ENCODE results near the gene ZBTB46. TPM values are rescaled to one million over a fixed set of nuclear protein-coding genes. Genes with fewer than 3 reads are reported as not detected.

The ZBTB46 gene
- total RNA-seq, 4 donors from 2014 or later: 15.9 to 39.9 (median 27.7) TPM

DNA sequence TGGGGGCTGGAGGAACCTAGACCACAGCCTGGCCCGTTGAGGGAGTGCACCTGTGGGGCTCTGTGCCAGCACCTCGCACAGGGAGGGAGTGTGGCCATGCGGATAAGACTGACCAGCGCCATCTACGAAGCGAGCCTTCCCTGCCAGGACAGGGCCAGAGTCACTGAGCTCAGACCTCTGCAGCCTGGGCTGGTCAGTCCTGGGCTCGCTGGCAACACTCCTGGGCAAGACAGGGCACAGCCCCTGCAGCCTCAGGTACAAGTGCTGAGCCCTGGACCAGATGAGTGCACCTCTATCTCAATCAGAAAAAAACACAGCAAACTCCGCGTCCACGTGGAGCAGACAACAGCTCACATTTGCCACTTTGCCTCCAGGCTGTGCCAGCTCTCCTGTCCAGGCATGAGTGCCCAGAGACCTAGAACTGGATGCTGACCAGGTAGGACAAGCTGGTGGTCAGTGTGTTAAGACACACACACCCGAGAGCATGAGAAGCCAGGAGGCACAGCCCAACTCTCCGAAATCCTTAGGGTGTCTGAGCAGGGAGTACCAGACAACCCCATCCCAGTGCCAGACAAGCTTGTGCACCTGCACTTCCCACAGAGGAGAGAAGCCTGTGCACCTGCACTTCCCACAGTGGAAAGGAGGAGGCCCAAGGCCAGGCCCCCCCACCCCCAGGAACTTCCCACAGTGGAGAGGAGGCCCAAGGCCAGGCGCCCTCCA, 128.2 kb downstream of the ZBTB46 start:
- H3K4me1 ChIP-seq: peaks cover 11 to 28% of the 10 kb centered on the region in 2 donors
- DNase-seq: no peak
- TF ChIP-seq CTCF (IDR thresholded peaks at IDR 0.05) (no peak), POLR2A (IDR thresholded peaks at IDR 0.05) (no peak)
- 77 to 86% methylated on average over 6 to 10 of the region's 13 CpGs for WGBS, 2 donors
- no peaks in the 10 kb centered on the region for H3K9me3 ChIP-seq
- no peaks in the 10 kb centered on the region for H3K27me3 ChIP-seq
- intact Hi-C loops (cut with DNase I): no loop called here
- peaks cover 0 to 14% of the 10 kb centered on the region in 2 donors for H3K36me3 ChIP-seq
- H3K4me3 ChIP-seq (replicated peaks in 1 of 3): no peak overlapping the region
- no peak overlapping the region for H3K27ac ChIP-seq

DNA sequence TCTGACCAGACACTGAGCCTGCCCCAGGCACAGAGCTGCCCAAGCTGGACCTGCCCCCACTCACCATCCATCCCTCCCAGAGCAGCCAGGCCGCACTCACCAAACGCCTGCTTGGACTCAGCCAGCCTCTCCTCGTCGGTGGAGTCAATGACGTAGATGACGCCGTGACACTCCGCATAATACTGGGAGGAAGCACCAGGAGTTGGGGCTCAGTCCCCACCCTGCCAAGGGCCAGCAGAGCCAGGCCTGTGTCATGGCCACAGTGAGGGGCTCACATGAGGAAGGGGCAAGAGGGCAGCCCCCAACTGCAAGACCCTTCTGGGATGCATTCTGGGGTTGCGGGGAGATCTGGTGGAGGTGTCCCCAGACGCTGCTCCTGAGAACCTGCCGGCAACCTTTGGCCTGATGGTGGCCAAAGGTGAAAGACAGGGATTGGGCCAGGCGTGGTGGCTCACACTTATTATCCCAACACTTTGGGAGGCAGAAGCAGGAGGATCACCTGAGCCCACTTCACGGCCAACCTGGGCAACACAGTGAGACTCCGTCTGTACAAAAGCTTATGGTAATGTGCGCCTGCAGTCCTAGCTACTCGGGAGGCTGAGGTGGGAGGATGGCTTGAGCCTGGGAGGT, 128.9 kb downstream of the ZBTB46 start:
- intact Hi-C loops (cut with DNase I): no loop called here
- H3K36me3 ChIP-seq: peaks cover 0 to 14% of the 10 kb centered on the region in 2 donors
- no peak for TF ChIP-seq CTCF (IDR thresholded peaks at IDR 0.05)
- TF ChIP-seq POLR2A (IDR thresholded peaks at IDR 0.05): no peak
- H3K9me3 ChIP-seq: no peaks in the 10 kb centered on the region
- H3K4me3 ChIP-seq (replicated peaks in 1 of 3): no peak overlapping the region
- no peaks in the 10 kb centered on the region for H3K27me3 ChIP-seq
- DNase-seq: no peak
- 87 to 93% methylated on average over 8 to 16 of the region's 16 CpGs for WGBS, 2 donors
- H3K4me1 ChIP-seq: peaks cover 12 to 31% of the 10 kb centered on the region in 2 donors
- no peak overlapping the region for H3K27ac ChIP-seq

DNA sequence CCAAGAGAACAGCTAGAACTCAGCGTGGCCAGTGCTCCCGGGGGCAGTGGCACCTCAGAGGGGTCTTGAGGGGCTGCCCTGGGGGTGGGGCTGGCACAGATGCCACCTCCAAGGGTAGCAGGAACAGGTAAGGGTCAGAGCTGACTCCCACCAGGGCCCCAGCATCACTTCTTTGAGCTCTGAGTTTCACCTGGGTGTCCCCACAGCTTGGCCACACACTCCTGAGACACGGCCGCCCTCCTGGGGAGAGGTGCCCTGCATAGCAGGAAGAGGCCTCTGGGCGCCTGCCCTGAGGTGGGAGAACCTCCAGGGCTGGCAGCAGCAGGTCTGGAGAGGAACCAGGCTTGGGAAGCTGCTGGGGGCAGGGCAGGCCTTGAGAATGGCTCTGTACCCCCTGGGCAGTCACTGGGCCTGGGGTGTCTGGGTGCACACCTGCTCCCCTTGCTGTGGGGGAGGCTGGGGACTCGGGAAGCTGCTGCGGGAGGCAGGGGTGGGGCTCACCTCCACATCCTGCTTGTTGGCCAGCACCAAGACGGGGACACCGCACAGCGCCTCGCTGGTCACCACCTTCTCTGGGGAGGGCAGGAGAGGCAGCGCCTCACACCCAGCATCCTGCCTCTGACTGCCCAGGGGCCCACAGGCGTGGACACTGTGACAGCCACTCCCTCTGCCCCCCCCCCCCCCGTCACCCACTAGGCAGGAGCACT, 129.6 kb downstream of the ZBTB46 start:
- peaks cover 12 to 26% of the 10 kb centered on the region in 2 donors for H3K4me1 ChIP-seq
- no peaks in the 10 kb centered on the region for H3K27me3 ChIP-seq
- intact Hi-C loops (cut with DNase I): no loop called here
- WGBS, 2 donors: 79 to 82% methylated on average over 4 to 11 of the region's 14 CpGs
- H3K36me3 ChIP-seq: peaks cover 0 to 14% of the 10 kb centered on the region in 2 donors
- no peak overlapping the region for H3K27ac ChIP-seq
- H3K4me3 ChIP-seq (replicated peaks in 1 of 3): no peak overlapping the region
- no peak for DNase-seq
- H3K9me3 ChIP-seq: no peaks in the 10 kb centered on the region
- TF ChIP-seq CTCF (IDR thresholded peaks at IDR 0.05): no peak

- Histone ChIP-seq H3K27me3 (no peaks in the 10 kb centered on the region), H3K27ac (no peak overlapping the region), H3K9me3 (no peaks in the 10 kb centered on the region), H3K4me1 (peaks cover 11 to 22% of the 10 kb centered on the region in 2 donors), H3K36me3 (peaks cover 0 to 12% of the 10 kb centered on the region in 2 donors), H3K4me3 (replicated peaks in 1 of 3) (no peak overlapping the region)
- WGBS, 2 donors: 73 to 82% methylated on average over 5 of the region's 5 CpGs
- DNase-seq: no peak
- intact Hi-C loops (cut with DNase I): no loop called here
- TF ChIP-seq CTCF (IDR thresholded peaks at IDR 0.05) (no peak), POLR2A (IDR thresholded peaks at IDR 0.05) (no peak)
These were observed 130.1 kb downstream of the ZBTB46 start for GRCh38 chr20:63701051-63701328.

All from thyroid gland (tissue), 4 donors.